SU-DHL-6 (cell line): ENCODE data around the gene CASP3.
"Not testable (repeated sequence)": the region's sequence is repeated elsewhere in the genome, so short reads cannot be mapped to it uniquely, and the experiment has no call there.

Source experiments
- H2AFZ ChIP-seq: fragments of 200-600 bp; sonication (generic); 2 replicates; pipeline ENCODE4 v1.6.1; 2014; ENCODE audit warnings: low read depth, mild to moderate bottlenecking, moderate library complexity, mixed read lengths, antibody characterized with exemption, low read length; ENCODE audit not compliant: severe bottlenecking
- H3F3A ChIP-seq: fragments of 200-600 bp; shearing (Covaris generic); 2 replicates; pipeline ENCODE4 v1.6.0; 2016; ENCODE audit warnings: antibody characterized with exemption, mild to moderate bottlenecking; ENCODE audit not compliant: insufficient read depth
- H3K27ac ChIP-seq: fragments of 200-600 bp; sonication (generic); 2 replicates; pipeline ENCODE4 v1.5.1; 2016; ENCODE audit warnings: low read depth, mild to moderate bottlenecking, low read length, moderate library complexity, mixed read lengths
- H3K27me3 ChIP-seq: fragments of 200-600 bp; sonication (generic), shearing (Covaris generic); 2 replicates; pipeline ENCODE4 v1.6.0; 2014; ENCODE audit warnings: mild to moderate bottlenecking, low read length
- H3K36me3 ChIP-seq: fragments of 200-600 bp; sonication (generic); 2 replicates; pipeline ENCODE4 v1.6.1; 2014; ENCODE audit warnings: mild to moderate bottlenecking, low read length, mixed read lengths
- H3K4me2 ChIP-seq: fragments of 300-600, 200-600 bp; shearing (Covaris generic), sonication (generic); 2 replicates; pipeline ENCODE4 v1.6.0; 2014; ENCODE audit warnings: low read length, low read depth, mild to moderate bottlenecking; ENCODE audit not compliant: poor library complexity, severe bottlenecking
- H3K4me3 ChIP-seq: fragments of 200-600 bp; sonication (generic); 2 replicates; pipeline ENCODE4 v1.5.1; 2014; ENCODE audit warnings: antibody characterized with exemption, low read length, mild to moderate bottlenecking, mixed read lengths; ENCODE audit not compliant: insufficient read depth, poor library complexity, severe bottlenecking
- H3K79me2 ChIP-seq: fragments of 200-600 bp; sonication (generic); 2 replicates; pipeline ENCODE4 v1.6.1; 2014; ENCODE audit warnings: mild to moderate bottlenecking, low read length, moderate library complexity; ENCODE audit not compliant: insufficient read depth
- H3K9ac ChIP-seq: fragments of 200-600 bp; sonication (generic); 2 replicates; pipeline ENCODE4 v1.7.0; 2014; ENCODE audit warnings: mild to moderate bottlenecking, low read length
- H3K9me2 ChIP-seq: fragments of 200-600 bp; sonication (generic); replicated peaks from 2 replicates; pipeline ENCODE4 v1.6.1; 2014; ENCODE audit warnings: low read length; ENCODE audit not compliant: insufficient read depth
- H3K9me3 ChIP-seq: fragments of 200-600 bp; sonication (generic); 2 replicates; pipeline ENCODE4 v1.6.1; 2014; ENCODE audit warnings: low read length, mixed read lengths; ENCODE audit not compliant: insufficient read depth
- H4K20me1 ChIP-seq: fragments of 200-600 bp; sonication (generic); 2 replicates; pipeline ENCODE4 v1.6.1; 2014; ENCODE audit warnings: low read depth, mild to moderate bottlenecking, antibody characterized with exemption, low read length, moderate library complexity, mixed read lengths
- CTCF ChIP-seq: fragments of 200-600 bp; sonication (generic); IDR thresholded peaks from one replicate; pipeline ENCODE4 v1.5.1; 2017; ENCODE audit warnings: antibody characterized with exemption, mild to moderate bottlenecking, low read length, moderate library complexity; ENCODE audit not compliant: insufficient read depth, poor library complexity, severe bottlenecking
- EZH2phosphoT487 ChIP-seq: fragments of 200-600 bp; sonication (generic), shearing (Covaris generic); conservative IDR thresholded peaks from 2 replicates; pipeline ENCODE4 v1.6.1; 2018; ENCODE audit warnings: mild to moderate bottlenecking, antibody characterized with exemption, low read length, moderate library complexity, mixed read lengths

The CASP3 gene

DNA sequence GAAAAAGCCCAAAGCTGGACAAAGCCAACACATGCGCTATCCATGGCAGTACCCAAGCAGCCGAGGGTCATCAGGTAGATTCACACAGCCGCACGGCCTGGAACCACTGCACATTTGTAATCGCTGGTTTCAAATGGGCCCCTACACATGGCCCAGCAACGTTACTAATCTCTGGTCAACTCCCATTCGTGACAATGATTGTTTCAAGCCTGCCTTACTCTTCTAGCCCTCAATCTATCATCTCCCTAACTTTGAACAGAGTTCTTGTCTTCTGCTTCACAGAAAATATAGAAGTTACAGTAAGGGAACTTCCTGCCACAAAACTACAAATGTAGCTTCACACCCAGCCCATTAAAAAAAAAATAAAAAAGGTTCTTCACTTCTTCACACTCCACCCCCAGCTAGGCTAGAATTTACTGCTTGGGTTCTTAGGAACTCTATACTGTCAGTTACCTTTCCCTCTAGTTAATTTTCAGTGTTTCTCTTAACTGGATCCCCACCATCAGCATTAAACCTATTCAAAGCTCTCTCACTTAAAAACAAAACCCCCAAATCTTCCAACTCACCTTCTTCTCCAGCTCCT is 24.2 kb downstream of the CASP3 start:
- no peak overlapping the region for H2AFZ ChIP-seq
- no peaks in the 10 kb centered on the region for H3K9me3 ChIP-seq
- peaks cover 5% of the 10 kb centered on the region; the same call in 1 of the 2 replicates for H3F3A ChIP-seq
- H3K4me3 ChIP-seq, result no peak overlapping the region
- H4K20me1 ChIP-seq, result no peaks in the 10 kb centered on the region
- H3K27ac ChIP-seq, result no peak overlapping the region
- peaks cover 16% of the 10 kb centered on the region for H3K36me3 ChIP-seq
- no peaks in the 10 kb centered on the region for H3K27me3 ChIP-seq
- H3K9ac ChIP-seq, result no peak overlapping the region
- no peak overlapping the region for H3K4me2 ChIP-seq
- no peaks in the 10 kb centered on the region for H3K9me2 ChIP-seq
- H3K79me2 ChIP-seq, result no peaks in the 10 kb centered on the region
- TF ChIP-seq EZH2phosphoT487 (no peak), CTCF (no peak)

DNA sequence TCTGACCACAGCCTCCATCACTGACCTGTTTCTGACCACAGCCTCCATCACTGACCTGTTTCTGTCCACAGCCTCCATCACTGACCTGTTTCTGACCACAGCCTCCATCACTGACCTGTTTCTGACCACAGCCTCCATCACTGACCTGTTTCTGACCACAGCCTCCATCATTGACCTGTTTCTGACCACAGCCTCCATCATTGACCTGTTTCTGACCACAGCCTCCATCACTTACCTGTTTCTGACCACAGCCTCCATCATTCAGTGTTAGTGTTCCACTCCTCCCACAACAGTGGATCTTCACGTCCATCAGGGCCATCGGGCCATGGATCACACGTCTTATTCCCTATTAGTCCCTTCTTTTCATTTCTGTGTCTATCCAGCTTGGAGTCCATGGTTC is 24.7 kb downstream of the CASP3 start:
- H3K79me2 ChIP-seq, H3K4me3 ChIP-seq, H3K9me3 ChIP-seq, H3K9ac ChIP-seq, H3K4me2 ChIP-seq, H2AFZ ChIP-seq, H3K27ac ChIP-seq, H3K9me2 ChIP-seq, H3F3A ChIP-seq, H4K20me1 ChIP-seq, H3K27me3 ChIP-seq: not testable (repeated sequence)
- peaks cover 10% of the 10 kb centered on the region for H3K36me3 ChIP-seq

- H3K9me3 ChIP-seq, result no peaks in the 10 kb centered on the region
- H4K20me1 ChIP-seq, result no peaks in the 10 kb centered on the region
- no peak overlapping the region for H3K4me3 ChIP-seq
- H3K36me3 ChIP-seq, result no peaks in the 10 kb centered on the region
- H3K27ac ChIP-seq, result no peak overlapping the region
- no peak for TF ChIP-seq EZH2phosphoT487
- TF ChIP-seq CTCF, result no peak
- no peaks in the 10 kb centered on the region for H3K79me2 ChIP-seq
- no peak overlapping the region for H2AFZ ChIP-seq
- H3K9me2 ChIP-seq, result no peaks in the 10 kb centered on the region
- no peaks in the 10 kb centered on the region for H3K27me3 ChIP-seq
- no peak overlapping the region for H3K9ac ChIP-seq
- no peak overlapping the region for H3K4me2 ChIP-seq
- H3F3A ChIP-seq, result no peaks in the 10 kb centered on the region
Measured at GRCh38 chr4:184621518-184621917, 27.7 kb downstream of the CASP3 start.

DNA sequence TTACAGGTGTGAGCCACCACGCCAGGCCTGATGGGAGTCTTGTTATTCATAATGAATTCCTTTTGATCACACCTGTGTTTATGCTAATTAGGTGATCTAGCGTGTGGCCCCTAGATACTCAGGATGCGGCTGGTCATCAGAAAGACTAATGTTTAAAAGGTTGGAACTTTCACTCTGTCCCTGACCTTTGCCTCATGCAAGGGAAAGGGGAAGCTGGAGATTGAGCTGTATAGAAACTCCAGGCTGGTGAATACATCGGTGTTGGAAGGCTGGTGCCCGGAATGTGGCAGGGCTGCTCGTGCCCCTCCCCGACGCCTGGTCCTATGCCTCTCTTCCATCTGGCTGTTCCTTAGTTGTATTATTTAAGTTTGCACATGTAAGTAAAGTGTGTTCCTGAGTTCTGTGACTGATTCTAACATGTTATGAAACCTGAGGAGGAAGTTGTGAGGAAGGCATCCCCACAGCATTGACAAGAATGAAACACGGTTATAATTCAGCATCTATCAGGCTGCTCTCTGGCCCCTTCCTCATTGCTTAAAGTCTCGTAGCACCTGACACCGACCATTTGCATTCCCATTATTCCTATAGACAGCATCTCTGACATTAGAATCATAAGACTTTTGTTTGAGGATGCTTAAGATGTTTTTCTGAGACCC is 28.9 kb downstream of the CASP3 start:
- TF ChIP-seq EZH2phosphoT487, result no peak
- TF ChIP-seq CTCF, result no peak

More for the DNA sequence above, 28.9 kb downstream of the CASP3 start:
- Histone ChIP-seq H3K36me3 (no peaks in the 10 kb centered on the region), H3K27ac (no peak overlapping the region), H3F3A (no peaks in the 10 kb centered on the region), H3K9me2 (no peaks in the 10 kb centered on the region), H4K20me1 (no peaks in the 10 kb centered on the region), H3K9ac (no peak overlapping the region), H2AFZ (no peak overlapping the region), H3K27me3 (no peaks in the 10 kb centered on the region), H3K79me2 (no peaks in the 10 kb centered on the region), H3K4me3 (no peak overlapping the region), H3K9me3 (no peaks in the 10 kb centered on the region), H3K4me2 (no peak overlapping the region)
